ENCODE measurements around the gene ARHGAP20. TPM values are rescaled to one million over a fixed set of nuclear protein-coding genes. Genes with fewer than 3 reads are reported as not detected.

The ARHGAP20 gene
- total RNA-seq, 4 donors from 2014 or later = 1.4 to 4.8 (median 2.5) TPM

- Histone ChIP-seq H3K36me3 (peaks cover 0 to 44% (median 6%) of the 10 kb centered on the region in 3 donors), H3K27me3 (no peaks in the 10 kb centered on the region), H3K27ac (no peak overlapping the region), H3K4me3 (no peak overlapping the region), H3K4me1 (no peaks in the 10 kb centered on the region), H3K9me3 (no peaks in the 10 kb centered on the region)
- 59 to 84% methylated on average over 2 of the region's 2 CpGs for WGBS, 2 donors
- DNase-seq = no peak
- TF ChIP-seq POLR2A (IDR thresholded peaks at IDR 0.05) = no peak
- TF ChIP-seq, protein P1, sequence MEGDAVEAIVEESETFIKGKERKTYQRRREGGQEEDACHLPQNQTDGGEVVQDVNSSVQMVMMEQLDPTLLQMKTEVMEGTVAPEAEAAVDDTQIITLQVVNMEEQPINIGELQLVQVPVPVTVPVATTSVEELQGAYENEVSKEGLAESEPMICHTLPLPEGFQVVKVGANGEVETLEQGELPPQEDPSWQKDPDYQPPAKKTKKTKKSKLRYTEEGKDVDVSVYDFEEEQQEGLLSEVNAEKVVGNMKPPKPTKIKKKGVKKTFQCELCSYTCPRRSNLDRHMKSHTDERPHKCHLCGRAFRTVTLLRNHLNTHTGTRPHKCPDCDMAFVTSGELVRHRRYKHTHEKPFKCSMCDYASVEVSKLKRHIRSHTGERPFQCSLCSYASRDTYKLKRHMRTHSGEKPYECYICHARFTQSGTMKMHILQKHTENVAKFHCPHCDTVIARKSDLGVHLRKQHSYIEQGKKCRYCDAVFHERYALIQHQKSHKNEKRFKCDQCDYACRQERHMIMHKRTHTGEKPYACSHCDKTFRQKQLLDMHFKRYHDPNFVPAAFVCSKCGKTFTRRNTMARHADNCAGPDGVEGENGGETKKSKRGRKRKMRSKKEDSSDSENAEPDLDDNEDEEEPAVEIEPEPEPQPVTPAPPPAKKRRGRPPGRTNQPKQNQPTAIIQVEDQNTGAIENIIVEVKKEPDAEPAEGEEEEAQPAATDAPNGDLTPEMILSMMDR (IDR thresholded peaks at IDR 0.05) = no peak
- intact Hi-C loops (cut with DNase I) = no loop called here
Measured at GRCh38 chr11:110582728-110583432, 129.4 kb downstream of the ARHGAP20 start.

DNA sequence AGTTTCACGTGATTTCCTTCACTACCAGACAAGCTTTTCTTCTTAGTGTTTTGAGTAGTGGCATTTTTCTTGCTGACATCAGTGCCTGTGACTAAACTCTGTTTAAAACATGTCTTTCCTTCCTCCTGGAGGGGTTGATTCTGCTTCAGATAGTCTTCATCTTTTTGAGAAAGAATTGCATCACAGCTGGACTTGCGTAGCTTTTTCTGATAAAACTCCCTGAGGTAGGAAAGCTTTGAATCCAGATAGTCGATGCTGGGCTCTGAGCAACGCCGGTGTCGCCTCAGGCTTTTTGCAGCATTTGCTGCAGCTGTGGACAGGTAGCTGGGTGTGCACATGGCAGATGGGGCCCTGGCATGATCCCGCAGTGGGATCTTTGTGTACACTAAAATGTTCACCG lies 131.7 kb downstream of the ARHGAP20 start:
- no peaks in the 10 kb centered on the region for H3K4me1 ChIP-seq
- no peaks in the 10 kb centered on the region for H3K9me3 ChIP-seq
- no peak overlapping the region for H3K4me3 ChIP-seq
- no peak overlapping the region for H3K27ac ChIP-seq
- 89 to 94% methylated on average over 7 to 8 of the region's 8 CpGs for WGBS, 2 donors
- intact Hi-C loops (cut with DNase I) = no loop called here
- no peak for DNase-seq
- TF ChIP-seq, protein P1 (IDR thresholded peaks at IDR 0.05) = no peak
- no peak for TF ChIP-seq POLR2A (IDR thresholded peaks at IDR 0.05)
- no peaks in the 10 kb centered on the region for H3K27me3 ChIP-seq
- peaks cover 0 to 47% (median 6%) of the 10 kb centered on the region in 3 donors for H3K36me3 ChIP-seq

GRCh38 chr11:110573411-110573810 lies 138.8 kb downstream of the ARHGAP20 start:
- H3K4me3 ChIP-seq = no peak overlapping the region
- H3K4me1 ChIP-seq = no peaks in the 10 kb centered on the region
- TF ChIP-seq, protein P1 (IDR thresholded peaks at IDR 0.05) = no peak
- TF ChIP-seq POLR2A (IDR thresholded peaks at IDR 0.05) = no peak
- 75 to 80% methylated on average over 2 to 3 of the region's 5 CpGs for WGBS, 2 donors
- no peak overlapping the region for H3K27ac ChIP-seq
- peaks cover 0 to 10% (median 0%) of the 10 kb centered on the region in 3 donors for H3K36me3 ChIP-seq
- intact Hi-C loops (cut with DNase I) = no loop called here
- no peak for DNase-seq
- H3K9me3 ChIP-seq = no peaks in the 10 kb centered on the region
- no peaks in the 10 kb centered on the region for H3K27me3 ChIP-seq

GRCh38 chr11:110571081-110571720 lies 141.0 kb downstream of the ARHGAP20 start:
- no peak for DNase-seq
- Histone ChIP-seq H3K9me3 (no peaks in the 10 kb centered on the region), H3K27me3 (no peaks in the 10 kb centered on the region), H3K4me3 (no peak overlapping the region), H3K36me3 (no peaks in the 10 kb centered on the region), H3K4me1 (no peaks in the 10 kb centered on the region), H3K27ac (no peak overlapping the region)
- TF ChIP-seq POLR2A (IDR thresholded peaks at IDR 0.05) = no peak
- TF ChIP-seq, protein P1 (IDR thresholded peaks at IDR 0.05) = no peak
- 58 to 67% methylated on average over 5 of the region's 5 CpGs for WGBS, 2 donors
- intact Hi-C loops (cut with DNase I) = no loop called here

DNA sequence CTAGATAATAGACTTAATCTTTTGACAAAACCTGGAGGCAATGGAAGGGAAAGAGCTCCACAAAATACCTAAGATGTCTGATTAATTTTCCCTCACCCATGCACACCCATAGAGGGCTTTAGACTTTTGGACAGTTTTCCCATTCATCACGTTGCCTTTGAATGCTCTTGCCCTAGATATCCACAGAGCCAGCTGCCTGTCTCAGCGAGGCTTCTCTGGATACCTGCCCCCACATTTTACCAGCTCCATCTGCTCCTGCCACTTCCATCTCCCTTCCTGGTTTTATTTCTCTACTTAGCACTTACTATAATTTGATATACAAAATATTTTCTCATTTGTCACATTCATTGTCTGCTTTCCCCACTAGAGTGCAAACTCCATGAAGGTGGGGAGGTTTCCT lies 145.7 kb downstream of the ARHGAP20 start:
- intact Hi-C loops (cut with DNase I) = no loop called here
- Histone ChIP-seq H3K4me3 (no peak overlapping the region), H3K4me1 (peaks cover 0 to 9% (median 6%) of the 10 kb centered on the region in 3 donors), H3K27me3 (no peaks in the 10 kb centered on the region), H3K36me3 (no peaks in the 10 kb centered on the region), H3K27ac (no peak overlapping the region), H3K9me3 (no peaks in the 10 kb centered on the region)
- DNase-seq = no peak
- WGBS, 2 donors = 27 to 37% methylated on average over 2 of the region's 2 CpGs
- TF ChIP-seq, protein P1 (IDR thresholded peaks at IDR 0.05) = no peak
- TF ChIP-seq POLR2A (IDR thresholded peaks at IDR 0.05) = no peak
